ENCODE measurements around the gene LUC7L2. TPM values are rescaled to one million over a fixed set of nuclear protein-coding genes. Genes with fewer than 3 reads are reported as not detected.

Gene LUC7L2
- total and polyA plus RNA-seq, 2 experiments from 2014 or later, result 39.7 to 47.3 TPM

DNA sequence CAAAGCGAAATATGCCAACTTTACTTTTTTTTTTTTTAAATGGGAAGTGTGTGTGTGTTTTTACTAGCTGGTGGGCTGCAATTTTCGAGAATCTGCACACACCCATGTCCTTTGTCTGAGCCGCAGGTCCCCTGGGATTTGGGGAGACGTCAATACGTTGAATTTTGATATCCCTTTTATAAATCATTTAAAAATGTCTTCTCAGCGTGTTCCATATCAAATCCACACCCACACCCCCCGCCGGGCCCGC is 19.0 kb upstream of the LUC7L2 start:
- no peaks in the 10 kb centered on the region for H3K9me2 ChIP-seq (ENCODE audit: insufficient read depth)
- peak overlapping the region; percentile 98 for H2AFZ ChIP-seq

DNA sequence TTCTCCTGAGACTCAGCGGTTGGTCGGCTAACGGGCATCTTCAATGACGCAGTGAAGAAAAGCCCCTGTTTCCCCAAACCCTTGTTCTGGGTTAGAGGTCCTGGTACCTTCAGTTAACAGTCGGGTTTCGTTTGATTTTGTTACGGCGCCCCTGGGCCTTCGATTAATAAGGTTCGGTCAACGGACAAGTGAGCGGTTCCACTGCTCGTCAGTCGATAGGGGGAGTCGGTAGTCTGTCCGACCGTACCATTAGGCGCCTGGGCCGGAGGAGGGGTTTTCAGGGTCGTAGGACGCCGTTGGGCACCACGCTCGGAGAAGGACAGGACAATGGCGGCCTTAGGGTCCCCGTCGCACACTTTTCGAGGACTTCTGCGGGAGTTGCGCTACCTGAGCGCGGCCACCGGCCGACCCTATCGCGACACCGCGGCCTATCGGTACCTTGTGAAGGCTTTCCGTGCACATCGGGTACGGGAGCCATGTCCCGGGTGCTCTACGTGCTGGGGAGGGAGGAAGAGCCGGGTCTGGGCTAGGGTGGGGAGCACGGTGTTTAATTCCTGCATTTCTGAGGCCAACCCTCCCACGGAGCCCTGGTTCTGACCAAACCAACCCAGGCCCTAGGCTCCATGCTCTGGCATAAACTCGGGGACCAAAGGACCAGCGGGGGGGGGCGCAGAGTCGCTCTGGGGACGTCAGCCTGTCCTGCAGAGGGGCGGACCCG is 18.5 kb upstream of the LUC7L2 start, which contains the start of gene FMC1:
FMC1 (plus strand) TSS at position 280 of the 718 bp plus-strand sequence; CDS start at position 328, 48 bp downstream.
- Histone ChIP-seq H3F3A (ENCODE audit: insufficient read depth) (peaks cover 18% of the 10 kb centered on the region), H2AFZ (peak within 1 kb of the TSS; percentile 98), H3K9me3 (ENCODE audit: low read depth) (no peaks in the 10 kb centered on the region), H4K20me1 (ENCODE audit: insufficient read depth) (no peaks in the 10 kb centered on the region), H3K9me2 (ENCODE audit: insufficient read depth) (no peaks in the 10 kb centered on the region), H3K4me1 (ENCODE audit: insufficient read depth) (0 out of 2 replicates have a peak, but pooled peaks cover 6% of the 10 kb centered on the region), H3K4me2 (ENCODE audit: unreplicated experiment) (peak within 1 kb of the TSS; percentile 99), H3K27me3 (replicated peaks; ENCODE audit: insufficient read depth) (no peaks in the 10 kb centered on the region), H3K27ac (peak within 1 kb of the TSS; percentile 99), H3K4me3 (peak within 1 kb of the TSS; percentile 90), H3K36me3 (ENCODE audit: low read depth) (peaks cover 1% of the 10 kb centered on the region; the same call in 1 of the 2 replicates), H3K9ac (peak within 1 kb of the TSS; percentile 98), H3K79me2 (ENCODE audit: insufficient read depth) (peaks cover 25% of the 10 kb centered on the region)
- TF ChIP-seq EZH2 (IDR thresholded peaks at IDR 0.05; ENCODE audit: insufficient read depth, poor library complexity, severe bottlenecking) (no peak), EZH2phosphoT487 (IDR thresholded peaks at IDR 0.05; ENCODE audit: insufficient read depth, low read depth) (no peak)
- peak; percentile 96 for DNase-seq
- 1 to 2% methylated on average over 51 to 54 of the region's 54 CpGs for WGBS, 2 experiments (ENCODE audit: low coverage in 1 of 2, low lambda C conversion rate in 2 of 2, missing lambda C conversion rate in 2 of 2)
- in situ Hi-C loops (cut with MboI), result no loop called here

More for the DNA sequence above, 19.0 kb upstream of the LUC7L2 start:
- Histone ChIP-seq H3K9ac (peak overlapping the region; percentile 98), H4K20me1 (ENCODE audit: insufficient read depth) (no peaks in the 10 kb centered on the region), H3K27ac (peak overlapping the region; percentile 99), H3K9me3 (ENCODE audit: low read depth) (no peaks in the 10 kb centered on the region), H3K36me3 (ENCODE audit: low read depth) (no peaks in the 10 kb centered on the region), H3F3A (ENCODE audit: insufficient read depth) (peaks cover 18% of the 10 kb centered on the region), H3K27me3 (replicated peaks; ENCODE audit: insufficient read depth) (no peaks in the 10 kb centered on the region), H3K4me1 (ENCODE audit: insufficient read depth) (0 out of 2 replicates have a peak, but pooled peaks cover 6% of the 10 kb centered on the region), H3K4me2 (ENCODE audit: unreplicated experiment) (peak overlapping the region; percentile 99), H3K79me2 (ENCODE audit: insufficient read depth) (peaks cover 25% of the 10 kb centered on the region), H3K4me3 (peak overlapping the region; percentile 90)
- DNase-seq, result no peak
- TF ChIP-seq EZH2 (IDR thresholded peaks at IDR 0.05; ENCODE audit: insufficient read depth, poor library complexity, severe bottlenecking), result no peak
- TF ChIP-seq EZH2phosphoT487 (IDR thresholded peaks at IDR 0.05; ENCODE audit: insufficient read depth, low read depth), result no peak
- in situ Hi-C loops (cut with MboI), result no loop called here
- WGBS, 2 experiments (ENCODE audit: low coverage in 1 of 2, low lambda C conversion rate in 2 of 2, missing lambda C conversion rate in 2 of 2), result 0 to 1% methylated on average over 9 of the region's 9 CpGs

DNA sequence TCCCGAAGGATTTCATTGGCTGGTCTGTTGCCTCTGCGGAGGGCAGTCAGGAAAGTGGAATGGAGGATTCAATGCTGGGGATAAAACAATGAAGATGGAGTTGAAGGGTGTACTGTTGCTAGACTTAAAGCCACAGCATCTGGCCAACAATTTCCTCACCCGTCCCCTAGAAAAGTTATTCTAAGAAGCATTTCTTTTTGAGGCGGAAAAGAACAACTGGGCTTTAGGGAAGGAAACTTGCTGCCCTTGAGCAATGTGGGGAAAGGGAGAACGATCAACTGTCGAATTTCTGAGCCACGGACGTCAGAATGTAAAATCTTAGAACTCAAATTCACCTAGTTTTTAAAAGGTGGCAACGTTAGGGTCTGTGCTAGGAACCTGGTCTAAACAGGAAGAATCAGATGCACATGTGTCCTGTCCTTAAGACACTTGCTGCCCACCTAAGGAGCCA is 17.9 kb upstream of the LUC7L2 start:
- 1 to 6% methylated on average over 9 of the region's 9 CpGs for WGBS, 2 experiments (ENCODE audit: low coverage in 1 of 2, low lambda C conversion rate in 2 of 2, missing lambda C conversion rate in 2 of 2)
- H4K20me1 ChIP-seq (ENCODE audit: insufficient read depth), result no peaks in the 10 kb centered on the region
- peak overlapping the region; percentile 99 for H3K27ac ChIP-seq
- H3K9me2 ChIP-seq (ENCODE audit: insufficient read depth), result no peaks in the 10 kb centered on the region
- peak overlapping the region; percentile 98 for H3K9ac ChIP-seq
- TF ChIP-seq EZH2phosphoT487 (IDR thresholded peaks at IDR 0.05; ENCODE audit: insufficient read depth, low read depth) (no peak), EZH2 (IDR thresholded peaks at IDR 0.05; ENCODE audit: insufficient read depth, poor library complexity, severe bottlenecking) (no peak)
- peak overlapping the region; percentile 99 for H3K4me2 ChIP-seq (ENCODE audit: unreplicated experiment)
- H2AFZ ChIP-seq, result peak overlapping the region; percentile 98
- no peak for DNase-seq
- H3K79me2 ChIP-seq (ENCODE audit: insufficient read depth), result peaks cover 25% of the 10 kb centered on the region
- peaks cover 4% of the 10 kb centered on the region; the same call in 1 of the 2 replicates for H3K36me3 ChIP-seq (ENCODE audit: low read depth)
- H3K4me1 ChIP-seq (ENCODE audit: insufficient read depth), result 0 out of 2 replicates have a peak, but pooled peaks cover 6% of the 10 kb centered on the region
- H3F3A ChIP-seq (ENCODE audit: insufficient read depth), result peaks cover 18% of the 10 kb centered on the region
- H3K27me3 ChIP-seq (replicated peaks; ENCODE audit: insufficient read depth), result no peaks in the 10 kb centered on the region
- peak overlapping the region; percentile 90 for H3K4me3 ChIP-seq
- no peaks in the 10 kb centered on the region for H3K9me3 ChIP-seq (ENCODE audit: low read depth)
- in situ Hi-C loops (cut with MboI), result no loop called here

DNA sequence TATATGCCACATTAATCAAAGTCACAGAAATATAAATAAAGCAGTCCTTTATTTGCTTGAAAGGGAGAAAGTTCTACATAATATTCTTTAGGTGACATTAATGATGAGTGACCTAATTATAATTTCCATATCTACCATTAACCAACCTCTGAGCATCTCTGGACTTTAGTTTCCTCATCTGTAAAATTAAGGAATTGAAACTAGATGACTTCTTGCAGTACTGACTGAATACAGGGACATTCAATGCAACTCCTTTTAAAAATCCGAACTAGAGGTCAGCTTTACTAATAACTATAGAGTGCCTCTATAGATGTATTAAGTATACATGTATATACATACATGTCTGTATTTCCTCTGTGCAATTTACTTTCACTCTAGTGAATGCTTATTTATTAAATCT is 14.7 kb upstream of the LUC7L2 start:
- Histone ChIP-seq H3K9me2 (ENCODE audit: insufficient read depth) (no peaks in the 10 kb centered on the region), H3K27ac (no peak overlapping the region), H4K20me1 (ENCODE audit: insufficient read depth) (no peaks in the 10 kb centered on the region), H3K9me3 (ENCODE audit: low read depth) (no peaks in the 10 kb centered on the region), H3K4me2 (ENCODE audit: unreplicated experiment) (no peak overlapping the region), H3K36me3 (ENCODE audit: low read depth) (peaks cover 4% of the 10 kb centered on the region; the same call in 1 of the 2 replicates), H3K4me3 (no peak overlapping the region), H2AFZ (no peak overlapping the region), H3K9ac (no peak overlapping the region), H3K27me3 (replicated peaks; ENCODE audit: insufficient read depth) (no peaks in the 10 kb centered on the region), H3K79me2 (ENCODE audit: insufficient read depth) (peaks cover 25% of the 10 kb centered on the region), H3F3A (ENCODE audit: insufficient read depth) (peaks cover 5% of the 10 kb centered on the region; the same call in 1 of the 2 replicates), H3K4me1 (ENCODE audit: insufficient read depth) (0 out of 2 replicates have a peak, but pooled peaks cover 6% of the 10 kb centered on the region)
- 94 to 96% methylated on average over 1 of the region's 1 CpG for WGBS, 2 experiments (ENCODE audit: low coverage in 1 of 2, low lambda C conversion rate in 2 of 2, missing lambda C conversion rate in 2 of 2)
- in situ Hi-C loops (cut with MboI), result no loop called here
- no peak for TF ChIP-seq EZH2phosphoT487 (IDR thresholded peaks at IDR 0.05; ENCODE audit: insufficient read depth, low read depth)
- no peak for TF ChIP-seq EZH2 (IDR thresholded peaks at IDR 0.05; ENCODE audit: insufficient read depth, poor library complexity, severe bottlenecking)
- DNase-seq, result no peak
